Kidney capillary endothelial cell (primary cell): Measurements from ENCODE around the gene ASTN2.
A peak's percentile ranks its signal among the peaks of the same experiment; 100 is the strongest.

ENCODE experiments used
- DNase-seq: peaks from one replicate; pipeline ENCODE4 v3.0.0-alpha.2; 2018; ENCODE audit warnings: low spot score

The ASTN2 gene

GRCh38 chr9:117414906-117415331 lies at the start of gene ASTN2:
Gene ASTN2 (minus strand): TSS chr9:117415057. CDS start chr9:117414938, 119 bp downstream.
- no peak for DNase-seq

GRCh38 chr9:117462861-117463260 lies 48.0 kb upstream of the ASTN2 start:
- no peak for DNase-seq

- no peak for DNase-seq
Measured at GRCh38 chr9:117461386-117461785, 46.5 kb upstream of the ASTN2 start.

GRCh38 chr9:117460743-117461142 lies 45.9 kb upstream of the ASTN2 start:
- no peak for DNase-seq

- no peak for DNase-seq
Measured at GRCh38 chr9:117459913-117460312, 45.1 kb upstream of the ASTN2 start.

- DNase-seq: no peak
Measured at GRCh38 chr9:117458066-117458465, 43.2 kb upstream of the ASTN2 start.

- no peak for DNase-seq
Measured at GRCh38 chr9:117454711-117455110, 39.9 kb upstream of the ASTN2 start.

- no peak for DNase-seq
Measured at GRCh38 chr9:117453737-117454136, 38.9 kb upstream of the ASTN2 start.

GRCh38 chr9:117451311-117451710 lies 36.5 kb upstream of the ASTN2 start:
- no peak for DNase-seq

GRCh38 chr9:117448066-117448465 lies 33.2 kb upstream of the ASTN2 start:
- no peak for DNase-seq

GRCh38 chr9:117445631-117446030 lies 30.8 kb upstream of the ASTN2 start:
- no peak for DNase-seq

GRCh38 chr9:117444501-117444900 lies 29.6 kb upstream of the ASTN2 start:
- no peak for DNase-seq

GRCh38 chr9:117437283-117437682 lies 22.4 kb upstream of the ASTN2 start:
- peak; percentile 36 for DNase-seq

- no peak for DNase-seq
Measured at GRCh38 chr9:117435630-117436261, 20.9 kb upstream of the ASTN2 start.

GRCh38 chr9:117434566-117434965 lies 19.7 kb upstream of the ASTN2 start:
- no peak for DNase-seq

- no peak for DNase-seq
Measured at GRCh38 chr9:117430813-117431212, 16.0 kb upstream of the ASTN2 start.

GRCh38 chr9:117427357-117427913 lies 12.6 kb upstream of the ASTN2 start:
- no peak for DNase-seq

GRCh38 chr9:117425566-117425965 lies 10.7 kb upstream of the ASTN2 start:
- no peak for DNase-seq

- DNase-seq: no peak
Measured at GRCh38 chr9:117424291-117424690, 9.4 kb upstream of the ASTN2 start.

GRCh38 chr9:117418111-117418510 lies 3.3 kb upstream of the ASTN2 start:
- DNase-seq: no peak

GRCh38 chr9:117416856-117417255 lies 2.0 kb upstream of the ASTN2 start:
- DNase-seq: no peak

- DNase-seq: no peak
Measured at GRCh38 chr9:117415358-117415914, 579 bp upstream of the ASTN2 start.

- peak; percentile 23 for DNase-seq
Measured at GRCh38 chr9:117414220-117414905, 494 bp downstream of the ASTN2 start.
